MCF 10A (cell line): ENCODE results near the gene MXRA8. TPM values are rescaled to one million over a fixed set of nuclear protein-coding genes. Genes with fewer than 3 reads are reported as not detected.

Experiments
- BruUV-seq: library from RNA; stranded (reverse); fragments of 400-500 nt; replicated peaks from 2 replicates; lab custom pipeline; 2021; lab: Mats Ljungman, UMichigan
- CTCF ChIA-PET: fragments of 300-600 bp; sonication (Branson Sonifier 250); formaldehyde crosslinking; extraction: SDS; loops from one replicate; lab custom pipeline; 2021; ENCODE audit warnings: antibody characterized with exemption, inconsistent platforms; lab: Yijun Ruan, JAX
- POLR2A ChIA-PET: fragments of 300-600, 350-650 bp; sonication (Branson Sonifier 250); formaldehyde crosslinking; extraction: SDS; loops from one replicate; lab custom pipeline; 2020; ENCODE audit warnings: antibody characterized with exemption, inconsistent platforms; lab: Yijun Ruan, JAX
- DNase-seq: peaks from one replicate; pipeline ENCODE4 v3.0.0-alpha.2; 2018; ENCODE audit not compliant: unreplicated experiment
- H3K27ac Mint-ChIP-seq: one replicate; pipeline ENCODE4 v1.8.0; 2022; ENCODE audit warnings: mild to moderate bottlenecking, low read depth, mixed read lengths; ENCODE audit not compliant: unreplicated experiment
- H3K27me3 Mint-ChIP-seq: one replicate; pipeline ENCODE4 v1.8.0; 2022; ENCODE audit warnings: mixed read lengths; ENCODE audit not compliant: insufficient read depth, unreplicated experiment
- H3K36me3 Mint-ChIP-seq: one replicate; pipeline ENCODE4 v1.8.0; 2022; ENCODE audit warnings: mild to moderate bottlenecking, moderate library complexity, mixed read lengths; ENCODE audit not compliant: insufficient read depth, unreplicated experiment
- H3K4me1 Mint-ChIP-seq: one replicate; pipeline ENCODE4 v1.8.0; 2022; ENCODE audit warnings: mixed read lengths; ENCODE audit not compliant: insufficient read depth, unreplicated experiment
- H3K4me3 Mint-ChIP-seq: one replicate; pipeline ENCODE4 v1.8.0; 2022; ENCODE audit warnings: mild to moderate bottlenecking, moderate library complexity, mixed read lengths; ENCODE audit not compliant: unreplicated experiment
- H3K9me3 Mint-ChIP-seq: one replicate; pipeline ENCODE4 v1.8.0; 2022; ENCODE audit warnings: mixed read lengths; ENCODE audit not compliant: unreplicated experiment
- CTCF ChIP-seq: fragments of 200-600 bp; IDR thresholded peaks from one replicate; pipeline ENCODE4 v1.8.0; 2022; ENCODE audit warnings: antibody characterized with exemption, mild to moderate bottlenecking; ENCODE audit not compliant: unreplicated experiment
- intact Hi-C: fragments of 100-400 bp; cut with micrococcal nuclease; formaldehyde crosslinking; loops from 2 replicates; pipeline ENCODE4 v1.14.1; 2022
- total RNA-seq: library from RNA; stranded (reverse); gene quantifications from 2 replicates; pipeline ENCODE4 v1.2.3, GENCODE V29; 2022

Gene MXRA8
- total RNA-seq, 1 experiment from 2014 or later = not detected

- no TSS peak for BruUV-seq
- intact Hi-C loops = loop anchor here (2.0 to 10.0 kb wide), 2 partner anchors 24 to 130 kb away; partner anchors contain the start of gene CCNL2
- Mint-ChIP-seq H3K27ac (peak overlapping the region; percentile 94), H3K4me1 (peaks cover 9% of the 10 kb centered on the region), H3K27me3 (no peaks in the 10 kb centered on the region), H3K4me3 (peak overlapping the region; percentile 87), H3K9me3 (no peaks in the 10 kb centered on the region), H3K36me3 (peaks cover 25% of the 10 kb centered on the region)
- POLR2A ChIA-PET = interaction anchor here (1.0 to 2.7 kb wide), 19 partner anchors 9 to 241 kb away, joined by 3 to 62 read pairs (median 7); partner anchors contain the start of genes ATAD3A, CCNL2, DVL1 and MIB2
- DNase-seq = no peak
- CTCF ChIA-PET = interaction anchor here (0.6 to 1.3 kb wide), 4 partner anchors 9 to 130 kb away, joined by 3 to 4 read pairs (median 3); no protein-coding TSS in a partner anchor
- TF ChIP-seq CTCF = no peak
Measured at GRCh38 chr1:1374589-1374928, 16.2 kb upstream of the MXRA8 start.

- TSS peak; percentile 88 for BruUV-seq
- intact Hi-C loops = loop anchor here (2.0 to 10.0 kb wide), 2 partner anchors 25 to 131 kb away; partner anchors contain the start of gene CCNL2
- DNase-seq = no peak
- no peaks in the 10 kb centered on the region for H3K9me3 Mint-ChIP-seq
- peak overlapping the region; percentile 87 for H3K4me3 Mint-ChIP-seq
- H3K4me1 Mint-ChIP-seq = peaks cover 9% of the 10 kb centered on the region
- peaks cover 25% of the 10 kb centered on the region for H3K36me3 Mint-ChIP-seq
- CTCF ChIA-PET = interaction anchor here (0.6 to 1.3 kb wide), 6 partner anchors 8 to 131 kb away, joined by 3 to 6 read pairs (median 4); no protein-coding TSS in a partner anchor
- POLR2A ChIA-PET = interaction anchor here (0.7 to 2.7 kb wide), 11 partner anchors 17 to 137 kb away, joined by 3 to 62 read pairs (median 8); partner anchors contain the start of genes ATAD3A, CCNL2 and DVL1
- peak overlapping the region; percentile 94 for H3K27ac Mint-ChIP-seq
- H3K27me3 Mint-ChIP-seq = no peaks in the 10 kb centered on the region
- TF ChIP-seq CTCF = no peak
Measured at GRCh38 chr1:1373815-1374588, 15.6 kb upstream of the MXRA8 start.

- POLR2A ChIA-PET = interaction anchor here (0.7 to 2.7 kb wide), 4 partner anchors 26 to 110 kb away, joined by 3 to 62 read pairs (median 6); partner anchors contain the start of gene CCNL2
- peaks cover 25% of the 10 kb centered on the region for H3K36me3 Mint-ChIP-seq
- no peaks in the 10 kb centered on the region for H3K9me3 Mint-ChIP-seq
- H3K27me3 Mint-ChIP-seq = no peaks in the 10 kb centered on the region
- peaks cover 9% of the 10 kb centered on the region for H3K4me1 Mint-ChIP-seq
- peak overlapping the region; percentile 87 for H3K4me3 Mint-ChIP-seq
- intact Hi-C loops = loop anchor here (10.0 kb wide), 1 partner anchor 132 kb away; no protein-coding TSS in a partner anchor
- BruUV-seq = no TSS peak
- DNase-seq = no peak
- no peak for TF ChIP-seq CTCF
- CTCF ChIA-PET = interaction anchor here (0.6 to 1.4 kb wide), 9 partner anchors 9 to 131 kb away, joined by 3 to 9 read pairs (median 3); no protein-coding TSS in a partner anchor
- no peak overlapping the region for H3K27ac Mint-ChIP-seq
Measured at GRCh38 chr1:1373051-1373814, 14.9 kb upstream of the MXRA8 start.
